GM23338 (cell line): Measurements from ENCODE around the gene AGBL4. TPM values are rescaled to one million over a fixed set of nuclear protein-coding genes. Genes with fewer than 3 reads are reported as not detected.

Experiments
- ATAC-seq: fragments of 200-7000 bp; cut with Tn5 transposase; 3 replicates; pipeline ENCODE4 v1.9.1; 2020
- DNase-seq: peaks from one replicate; pipeline ENCODE4 v3.0.0-alpha.2; 2015; ENCODE audit warnings: low spot score
- H2AFZ ChIP-seq: fragments of 200-600 bp; sonication (generic); 2 replicates; pipeline ENCODE4 v1.8.0; 2016; ENCODE audit warnings: antibody characterized with exemption, mild to moderate bottlenecking, moderate library complexity
- H3F3A ChIP-seq: fragments of 200-600 bp; sonication (generic); replicated peaks from 2 replicates; pipeline ENCODE4 v1.8.0; 2017; ENCODE audit warnings: antibody characterized with exemption, mixed run types, low read depth
- H3K27ac ChIP-seq: fragments of 200-600 bp; sonication (generic); 2 replicates; pipeline ENCODE4 v1.6.1; 2016; ENCODE audit warnings: low read depth
- H3K27me3 ChIP-seq: fragments of 200-600 bp; sonication (generic); 2 replicates; pipeline ENCODE4 v1.8.0; 2016; ENCODE audit warnings: mild to moderate bottlenecking, mixed run types, moderate library complexity; ENCODE audit not compliant: insufficient read depth
- H3K36me3 ChIP-seq: fragments of 200-600 bp; sonication (generic); 2 replicates; pipeline ENCODE4 v1.8.0; 2016; ENCODE audit warnings: mild to moderate bottlenecking; ENCODE audit not compliant: insufficient read depth
- H3K4me1 ChIP-seq: fragments of 200-600 bp; sonication (generic); 2 replicates; pipeline ENCODE4 v1.8.0; 2016; ENCODE audit warnings: mild to moderate bottlenecking, moderate library complexity; ENCODE audit not compliant: insufficient read depth
- H3K4me2 ChIP-seq: fragments of 200-600 bp; sonication (generic); 2 replicates; pipeline ENCODE4 v1.7.1; 2017; ENCODE audit warnings: mixed run types
- H3K4me3 ChIP-seq: fragments of 200-600 bp; sonication (generic); 2 replicates; pipeline ENCODE4 v1.6.1; 2016; ENCODE audit warnings: mixed run types
- H3K79me2 ChIP-seq: fragments of 200-600 bp; sonication (generic); replicated peaks from 2 replicates; pipeline ENCODE4 v1.8.0; 2017; ENCODE audit warnings: mild to moderate bottlenecking; ENCODE audit not compliant: insufficient read depth
- H3K9me2 ChIP-seq: fragments of 200-600 bp; sonication (generic); 2 replicates; pipeline ENCODE4 v1.8.0; 2017; ENCODE audit not compliant: insufficient read depth
- H4K20me1 ChIP-seq: fragments of 200-600 bp; sonication (generic); replicated peaks from 2 replicates; pipeline ENCODE4 v1.8.0; 2017; ENCODE audit warnings: mild to moderate bottlenecking; ENCODE audit not compliant: insufficient read depth
- H3K27ac Mint-ChIP-seq: 2 replicates; pipeline ENCODE4 v1.8.0; 2020; ENCODE audit warnings: inconsistent platforms, mild to moderate bottlenecking, moderate library complexity, mixed read lengths
- H3K27me3 Mint-ChIP-seq: 3 replicates; pipeline ENCODE4 v1.8.0; 2022; ENCODE audit warnings: low read depth, mild to moderate bottlenecking, moderate library complexity, mixed read lengths, inconsistent platforms; ENCODE audit not compliant: insufficient read depth, poor library complexity
- H3K36me3 Mint-ChIP-seq: 3 replicates; pipeline ENCODE4 v1.8.0; 2021; ENCODE audit warnings: low read depth, mild to moderate bottlenecking, inconsistent platforms, moderate library complexity, mixed read lengths
- H3K4me1 Mint-ChIP-seq: 3 replicates; pipeline ENCODE4 v1.8.0; 2020; ENCODE audit warnings: mild to moderate bottlenecking, inconsistent platforms, mixed read lengths
- H3K4me3 Mint-ChIP-seq: 3 replicates; pipeline ENCODE4 v1.8.0; 2021; ENCODE audit warnings: moderate library complexity, mild to moderate bottlenecking, inconsistent platforms, mixed read lengths
- H3K9me3 Mint-ChIP-seq: 3 replicates; pipeline ENCODE4 v1.8.0; 2020; ENCODE audit warnings: moderate library complexity, mild to moderate bottlenecking, inconsistent platforms, mixed read lengths
- CREB1 ChIP-seq: fragments of 250-450 bp; sonication (Bioruptor Pico); IDR thresholded peaks from 2 replicates; pipeline ENCODE4 v1.5.0; 2020; ENCODE audit warnings: low read depth, mild to moderate bottlenecking, moderate library complexity
- CTCF ChIP-seq, 2 experiments: fragments of 200-600 bp in 1 of 2; sonication (generic) in 1 of 2; conservative IDR thresholded peaks; 2 replicates each; pipeline versions ENCODE4 v1.5.1 to v1.6.1; 2016 to 2017; ENCODE audit warnings: antibody characterized with exemption in 2 of 2, low read depth in 2 of 2, mild to moderate bottlenecking in 2 of 2, moderate library complexity in 1 of 2
- ETS1 ChIP-seq: IDR thresholded peaks from 2 replicates; pipeline ENCODE4 v1.6.1; 2016; ENCODE audit warnings: antibody characterized with exemption
- EZH2 ChIP-seq: fragments of 200-600 bp; sonication (generic); IDR thresholded peaks from one replicate; pipeline ENCODE4 v1.8.0; 2017; ENCODE audit warnings: antibody characterized with exemption, mild to moderate bottlenecking, low read depth; ENCODE audit not compliant: unreplicated experiment
- EZH2phosphoT487 ChIP-seq: fragments of 200-600 bp; sonication (generic); IDR thresholded peaks from one replicate; pipeline ENCODE4 v1.8.1; 2018; ENCODE audit warnings: antibody characterized with exemption; ENCODE audit not compliant: unreplicated experiment
- JUNB ChIP-seq: IDR thresholded peaks from one replicate; pipeline ENCODE4 v1.6.1; 2016; ENCODE audit warnings: antibody characterized with exemption; ENCODE audit not compliant: unreplicated experiment
- NANOG ChIP-seq: IDR thresholded peaks from 2 replicates; pipeline ENCODE4 v1.6.1; 2016; ENCODE audit warnings: antibody characterized with exemption, borderline replicate concordance
- POLR2AphosphoS5 ChIP-seq: IDR thresholded peaks from 2 replicates; pipeline ENCODE4 v1.6.1; 2016; ENCODE audit warnings: antibody characterized with exemption, low read depth
- REST ChIP-seq: IDR thresholded peaks from one replicate; pipeline ENCODE4 v1.6.1; 2018; ENCODE audit warnings: antibody characterized with exemption; ENCODE audit not compliant: unreplicated experiment
- STAT1 ChIP-seq: IDR thresholded peaks from one replicate; pipeline ENCODE4 v1.6.1; 2016; ENCODE audit warnings: antibody characterized with exemption; ENCODE audit not compliant: unreplicated experiment
- ZNF114 ChIP-seq: fragments of 250-450 bp; sonication (Bioruptor Pico); IDR thresholded peaks from 2 replicates; pipeline ENCODE4 v1.5.0; 2020; ENCODE audit warnings: mild to moderate bottlenecking, moderate library complexity
- ZNF331 ChIP-seq: fragments of 250-450 bp; sonication (Bioruptor Pico); IDR thresholded peaks from 2 replicates; pipeline ENCODE4 v1.5.0; 2020; ENCODE audit warnings: low read depth, mild to moderate bottlenecking, moderate library complexity
- ZNF462 ChIP-seq: fragments of 250-450 bp; sonication (Bioruptor Pico); IDR thresholded peaks from 2 replicates; pipeline ENCODE4 v1.5.0; 2020; ENCODE audit warnings: mild to moderate bottlenecking, moderate library complexity
- polyA plus RNA-seq: library from polyadenylated mRNA; unstranded; fragments of >200 nt; fragmentation: Nextera tagmentation; extraction: Ambion mirVana; gene quantifications from 2 replicates; pipeline ENCODE4 v1.2.1, GENCODE V29; 2016
- total RNA-seq: library from RNA; depleted of rRNA; stranded (reverse); fragments of >200 nt; shearing (Covaris generic); gene quantifications from 2 replicates; pipeline ENCODE4 v1.2.3, GENCODE V29; 2014

Gene AGBL4
- total and polyA plus RNA-seq, 2 experiments from 2014 or later, result 0.91 to 1.5 TPM

GRCh38 chr1:49435291-49435690 lies 588.5 kb downstream of the AGBL4 start:
- no peaks in the 10 kb centered on the region for H3K27me3 ChIP-seq
- DNase-seq (no peak), ATAC-seq (no peak)
- no peaks in the 10 kb centered on the region for H3K9me2 ChIP-seq
- no peak overlapping the region for H3K4me2 ChIP-seq
- no peaks in the 10 kb centered on the region for H3K4me1 ChIP-seq
- TF ChIP-seq CREB1 (no peak), EZH2 (no peak), NANOG (no peak), EZH2phosphoT487 (no peak), POLR2AphosphoS5 (no peak), ETS1 (no peak), ZNF331 (CRISPR knock-in tag) (no peak), STAT1 (no peak), JUNB (no peak), ZNF114 (CRISPR knock-in tag) (no peak), ZNF462 (CRISPR knock-in tag) (no peak), REST (no peak), CTCF (conservative IDR thresholded peaks at IDR 0.05; ENCODE audit: low read depth in 2 of 2) (no peak)
- H3K27ac ChIP-seq, result no peak overlapping the region
- H3K4me3 ChIP-seq, result no peak overlapping the region
- H3K4me3 Mint-ChIP-seq, result no peak overlapping the region
- H3K36me3 ChIP-seq, result no peaks in the 10 kb centered on the region; the same call in none of the 2 replicates
- H2AFZ ChIP-seq, result no peak overlapping the region
- no peak overlapping the region for H3K27ac Mint-ChIP-seq
- H3K79me2 ChIP-seq, result no peaks in the 10 kb centered on the region
- H4K20me1 ChIP-seq, result no peaks in the 10 kb centered on the region
- no peaks in the 10 kb centered on the region for H3F3A ChIP-seq
- peaks cover 5% of the 10 kb centered on the region for H3K36me3 Mint-ChIP-seq
- peaks cover 91% of the 10 kb centered on the region for H3K9me3 Mint-ChIP-seq
- H3K27me3 Mint-ChIP-seq, result no peaks in the 10 kb centered on the region
- H3K4me1 Mint-ChIP-seq, result no peaks in the 10 kb centered on the region
